HG02678 (cell line): ENCODE data around the gene ISG15.
A peak's percentile ranks its signal among the peaks of the same experiment; 100 is the strongest.
"Not testable (repeated sequence)": the region's sequence is repeated elsewhere in the genome, so short reads cannot be mapped to it uniquely, and the experiment has no call there.

Experiments
- ATAC-seq: cut with Tn5 transposase; IDR thresholded peaks from one replicate; pipeline ENCODE4 v1.9.1; 2021; ENCODE audit warnings: mild to moderate bottlenecking, moderate library complexity; ENCODE audit not compliant: unreplicated experiment

ISG15 gene

DNA sequence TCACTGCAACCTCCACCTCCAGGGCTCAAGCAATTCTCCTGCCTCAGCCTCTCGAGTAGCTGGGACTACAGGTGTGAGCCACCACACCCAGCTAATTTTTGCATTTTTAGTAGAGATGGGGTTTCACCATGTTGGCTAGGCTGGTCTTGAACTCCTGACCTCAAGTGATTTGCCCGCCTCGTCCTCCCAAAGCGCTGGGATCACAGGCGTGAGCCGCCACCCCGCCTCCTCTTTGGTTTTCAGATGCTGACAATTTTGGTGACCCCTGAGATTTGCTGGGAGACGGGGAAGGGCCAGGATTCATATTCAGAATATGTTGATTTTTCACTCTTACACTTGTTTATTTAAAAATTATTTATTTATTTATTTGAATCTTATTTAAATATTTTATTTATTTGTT is 3.2 kb upstream of the ISG15 start:
- ATAC-seq, result not testable (repeated sequence)

- ATAC-seq, result no peak
Observed at GRCh38 chr1:1011396-1011949, 1.8 kb upstream of the ISG15 start.

DNA sequence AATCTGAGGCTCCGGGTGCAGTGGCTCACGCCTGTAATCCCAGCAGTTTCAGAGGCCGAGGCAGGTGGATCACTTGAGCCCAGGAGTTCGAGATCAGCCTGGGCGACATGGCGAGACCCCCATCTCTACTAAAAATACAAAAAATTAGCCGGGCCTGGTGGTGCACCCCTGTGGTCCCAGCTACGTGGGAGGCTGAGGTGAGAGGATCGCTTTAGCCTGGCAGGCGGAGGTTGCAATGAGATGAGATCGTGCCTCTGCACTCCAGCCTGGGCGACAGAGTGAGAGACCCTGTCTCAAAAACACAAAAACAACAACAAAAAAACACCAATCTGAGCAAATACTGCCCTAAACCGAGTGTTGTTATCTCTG is 577 bp upstream of the ISG15 start:
- ATAC-seq, result not testable (repeated sequence)

- peak; percentile 18 for ATAC-seq
Observed at GRCh38 chr1:1013922-1014648, 788 bp downstream of the ISG15 start.

GRCh38 chr1:1014799-1015681 is 1.7 kb downstream of the ISG15 start:
- ATAC-seq, result no peak

- not testable (repeated sequence) for ATAC-seq
Observed at GRCh38 chr1:1017397-1018320, 4.4 kb downstream of the ISG15 start.

GRCh38 chr1:1018321-1018685 is 5.0 kb downstream of the ISG15 start:
- ATAC-seq, result not testable (repeated sequence)

GRCh38 chr1:1019122-1019999 is 6.1 kb downstream of the ISG15 start:
- peak; percentile 71 for ATAC-seq

DNA sequence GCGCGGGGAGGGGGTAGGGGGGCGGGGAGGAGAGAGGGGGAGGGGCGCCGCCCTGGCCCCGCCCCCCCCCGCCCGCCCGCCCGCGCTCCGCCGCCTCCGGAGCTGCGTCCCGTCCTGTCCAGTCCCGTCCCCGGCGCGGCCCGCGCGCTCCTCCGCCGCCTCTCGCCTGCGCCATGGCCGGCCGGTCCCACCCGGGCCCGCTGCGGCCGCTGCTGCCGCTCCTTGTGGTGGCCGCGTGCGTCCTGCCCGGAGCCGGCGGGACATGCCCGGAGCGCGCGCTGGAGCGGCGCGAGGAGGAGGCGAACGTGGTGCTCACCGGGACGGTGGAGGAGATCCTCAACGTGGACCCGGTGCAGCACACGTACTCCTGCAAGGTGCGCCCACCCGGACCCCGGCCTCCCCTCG is 6.7 kb downstream of the ISG15 start, which contains the start of gene AGRN:
TSS of gene AGRN (plus strand) at position 121 of the 405 bp plus-strand sequence. CDS start at position 174, 53 bp downstream.
- peak; percentile 34 for ATAC-seq

- peak; percentile 15 for ATAC-seq
Observed at GRCh38 chr1:1020415-1021009, 7.2 kb downstream of the ISG15 start.

GRCh38 chr1:1021010-1021919 is 8.0 kb downstream of the ISG15 start:
- ATAC-seq, result no peak

DNA sequence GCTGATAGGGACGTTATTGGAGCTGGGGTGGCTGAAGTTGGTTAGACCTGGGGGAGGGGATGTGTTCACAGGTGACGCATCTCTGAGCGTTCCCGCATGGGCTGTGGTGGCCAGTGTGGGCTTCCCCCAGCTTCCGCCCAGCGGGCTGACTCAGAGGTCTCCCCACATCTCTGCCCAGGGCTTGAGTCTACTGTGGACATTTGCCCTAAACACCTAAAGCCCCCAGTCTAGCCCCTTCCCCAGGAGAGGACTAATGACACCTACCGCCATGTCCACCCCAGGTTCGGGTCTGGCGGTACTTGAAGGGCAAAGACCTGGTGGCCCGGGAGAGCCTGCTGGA is 8.6 kb downstream of the ISG15 start:
- ATAC-seq, result no peak

GRCh38 chr1:1022302-1023009 is 9.2 kb downstream of the ISG15 start:
- no peak for ATAC-seq

- no peak for ATAC-seq
Observed at GRCh38 chr1:1023700-1024099, 10.4 kb downstream of the ISG15 start.

DNA sequence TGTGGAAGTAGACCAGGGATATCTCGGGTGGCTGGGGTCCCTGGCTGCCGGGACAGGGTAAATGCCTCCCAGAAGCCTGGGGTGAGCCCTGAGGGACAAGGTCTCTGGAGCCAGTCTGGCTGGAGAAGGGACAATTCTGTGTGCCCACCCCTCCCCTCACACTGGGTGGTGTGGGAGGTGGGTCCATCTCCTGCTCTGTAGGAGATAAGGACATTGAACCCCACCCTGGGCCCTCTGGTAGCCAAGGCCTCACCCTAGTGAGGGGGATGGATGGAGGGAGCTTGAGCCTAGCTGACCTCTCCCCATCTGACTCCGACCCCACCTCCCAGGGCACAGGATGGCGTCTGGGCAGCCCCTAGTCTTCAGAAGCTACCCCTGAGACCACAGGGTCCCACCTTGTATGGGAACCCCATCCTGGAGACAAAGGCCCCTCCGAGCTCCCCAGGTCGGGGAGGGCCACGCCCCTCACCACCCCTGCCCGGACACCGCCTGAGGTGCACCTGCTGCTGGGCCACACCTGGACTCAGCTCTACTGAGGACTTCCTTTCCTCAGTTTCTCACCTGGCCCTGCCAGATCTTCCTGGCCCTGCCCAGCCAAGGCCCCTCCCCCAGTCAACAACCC is 11.0 kb downstream of the ISG15 start:
- ATAC-seq, result no peak

DNA sequence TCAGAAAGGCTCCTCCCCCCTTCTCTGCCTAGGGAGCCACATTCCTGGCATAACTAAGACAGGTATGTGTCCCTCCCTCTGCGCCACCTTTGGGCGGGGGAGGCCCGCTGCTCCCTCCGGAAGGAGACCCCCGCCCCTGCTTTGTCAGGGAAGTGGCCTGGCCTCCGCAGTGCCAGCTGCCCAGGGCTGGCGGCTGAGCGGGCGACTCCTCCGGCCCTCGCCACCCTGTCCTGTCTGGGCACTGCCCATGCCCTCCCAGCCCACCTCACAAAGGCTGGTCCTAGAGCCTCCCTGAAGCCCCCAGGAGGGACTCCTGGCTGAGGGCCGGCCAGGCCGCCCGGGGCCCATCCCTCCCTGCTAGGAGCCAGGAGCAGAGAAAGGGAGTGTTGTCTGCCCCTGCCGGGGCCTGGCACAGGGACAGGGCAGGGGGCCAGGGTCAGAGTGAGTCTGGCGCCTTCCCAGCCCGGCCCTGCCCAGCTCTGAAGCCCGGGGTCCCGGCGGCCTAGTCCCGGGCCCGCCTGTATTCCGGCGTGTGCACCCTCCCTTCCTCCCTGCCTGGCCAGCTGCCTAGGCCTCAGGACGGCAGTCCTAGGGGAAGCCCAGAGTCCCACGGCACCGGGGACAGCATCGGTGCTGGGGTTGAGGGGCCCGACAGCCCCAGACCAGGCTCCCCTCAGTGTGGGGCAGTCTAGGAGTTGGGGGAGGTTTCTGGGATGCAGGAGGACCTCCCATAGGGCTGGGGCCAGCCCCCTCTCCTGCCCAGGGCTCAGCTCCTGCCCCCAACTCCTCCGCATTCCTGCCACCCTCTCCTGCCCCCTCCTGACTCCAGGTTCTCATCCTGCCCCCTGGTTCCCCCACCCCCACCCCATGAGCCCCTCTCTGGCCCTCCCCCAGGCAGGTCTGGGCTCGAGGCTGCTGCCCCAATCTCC is 11.7 kb downstream of the ISG15 start:
- ATAC-seq, result no peak
